DOHH2 (cell line): Measurements from ENCODE around the gene FSTL4.

Source experiments
- H3F3A ChIP-seq: fragments of 200-600 bp; sonication (generic), shearing (Covaris generic); 2 replicates; pipeline ENCODE4 v1.6.0; 2016; ENCODE audit warnings: antibody characterized with exemption, mild to moderate bottlenecking; ENCODE audit not compliant: control insufficient read depth, insufficient read depth
- H3K27ac ChIP-seq: fragments of 200-600 bp; sonication (generic); 2 replicates; pipeline ENCODE4 v1.5.1; 2014; ENCODE audit warnings: low read depth, mild to moderate bottlenecking, low read length, moderate library complexity
- H3K27me3 ChIP-seq: fragments of 200-600 bp; sonication (generic); 2 replicates; pipeline ENCODE4 v1.6.1; 2014; ENCODE audit warnings: mild to moderate bottlenecking, low read length, mixed read lengths; ENCODE audit not compliant: control insufficient read depth
- H3K36me3 ChIP-seq: fragments of 200-600 bp; sonication (generic); 2 replicates; pipeline ENCODE4 v1.6.1; 2014; ENCODE audit warnings: mild to moderate bottlenecking, low read length, moderate library complexity, mixed read lengths; ENCODE audit not compliant: control insufficient read depth
- H3K4me1 ChIP-seq: fragments of 200-600 bp; sonication (generic); 2 replicates; pipeline ENCODE4 v1.6.1; 2014; ENCODE audit warnings: mild to moderate bottlenecking, low read length, mixed read lengths; ENCODE audit not compliant: control insufficient read depth
- H3K4me2 ChIP-seq: fragments of 200-600 bp; sonication (generic); 2 replicates; pipeline ENCODE4 v1.6.0; 2014; ENCODE audit warnings: mild to moderate bottlenecking, low read length, moderate library complexity
- H3K4me3 ChIP-seq: fragments of 200-600 bp; sonication (generic); 2 replicates; pipeline ENCODE4 v1.5.1; 2014; ENCODE audit warnings: mild to moderate bottlenecking, low read length, mixed read lengths
- H3K79me2 ChIP-seq: fragments of 200-600 bp; sonication (generic); 2 replicates; pipeline ENCODE4 v1.6.1; 2014; ENCODE audit warnings: mild to moderate bottlenecking, low read length, mixed read lengths; ENCODE audit not compliant: control insufficient read depth
- H3K9me2 ChIP-seq: fragments of 200-600 bp; sonication (generic); replicated peaks from 2 replicates; pipeline ENCODE4 v1.6.1; 2014; ENCODE audit warnings: mild to moderate bottlenecking, low read length, mixed read lengths; ENCODE audit not compliant: control insufficient read depth
- H3K9me3 ChIP-seq: fragments of 200-600 bp; sonication (generic); 2 replicates; pipeline ENCODE4 v1.6.1; 2014; ENCODE audit warnings: antibody characterized with exemption, low read length, mixed read lengths; ENCODE audit not compliant: control insufficient read depth, insufficient read depth
- H4K20me1 ChIP-seq: fragments of 200-600 bp; sonication (generic); 2 replicates; pipeline ENCODE4 v1.6.0; 2014; ENCODE audit warnings: low read depth, mild to moderate bottlenecking, antibody characterized with exemption, low read length, moderate library complexity; ENCODE audit not compliant: control insufficient read depth, insufficient read depth
- EZH2phosphoT487 ChIP-seq: fragments of 200-600 bp; sonication (generic); IDR thresholded peaks from 2 replicates; pipeline ENCODE4 v1.6.1; 2017; ENCODE audit warnings: borderline replicate concordance, mild to moderate bottlenecking, antibody characterized with exemption, low read length, moderate library complexity, mixed read lengths
- TF ChIP-seq, protein P1 (sequence below): fragments of 200-600 bp; sonication (generic); IDR thresholded peaks from one replicate; pipeline ENCODE4 v1.5.1; 2014; ENCODE audit warnings: antibody characterized with exemption, mild to moderate bottlenecking, low read depth, low read length; ENCODE audit not compliant: poor library complexity, severe bottlenecking

Gene FSTL4

GRCh38 chr5:133324926-133325325 is 287.4 kb downstream of the FSTL4 start:
- Histone ChIP-seq H3K4me3 (no peak overlapping the region), H3K27ac (no peak overlapping the region), H4K20me1 (0 out of 2 replicates have a peak, but pooled peaks cover 2% of the 10 kb centered on the region), H3K9me3 (no peaks in the 10 kb centered on the region), H3K4me2 (no peak overlapping the region), H3K36me3 (no peaks in the 10 kb centered on the region), H3F3A (no peaks in the 10 kb centered on the region), H3K27me3 (peaks cover 11% of the 10 kb centered on the region; the same call in 1 of the 2 replicates), H3K4me1 (no peaks in the 10 kb centered on the region), H3K79me2 (no peaks in the 10 kb centered on the region), H3K9me2 (no peaks in the 10 kb centered on the region)
- no peak for TF ChIP-seq EZH2phosphoT487
- TF ChIP-seq, protein P1, sequence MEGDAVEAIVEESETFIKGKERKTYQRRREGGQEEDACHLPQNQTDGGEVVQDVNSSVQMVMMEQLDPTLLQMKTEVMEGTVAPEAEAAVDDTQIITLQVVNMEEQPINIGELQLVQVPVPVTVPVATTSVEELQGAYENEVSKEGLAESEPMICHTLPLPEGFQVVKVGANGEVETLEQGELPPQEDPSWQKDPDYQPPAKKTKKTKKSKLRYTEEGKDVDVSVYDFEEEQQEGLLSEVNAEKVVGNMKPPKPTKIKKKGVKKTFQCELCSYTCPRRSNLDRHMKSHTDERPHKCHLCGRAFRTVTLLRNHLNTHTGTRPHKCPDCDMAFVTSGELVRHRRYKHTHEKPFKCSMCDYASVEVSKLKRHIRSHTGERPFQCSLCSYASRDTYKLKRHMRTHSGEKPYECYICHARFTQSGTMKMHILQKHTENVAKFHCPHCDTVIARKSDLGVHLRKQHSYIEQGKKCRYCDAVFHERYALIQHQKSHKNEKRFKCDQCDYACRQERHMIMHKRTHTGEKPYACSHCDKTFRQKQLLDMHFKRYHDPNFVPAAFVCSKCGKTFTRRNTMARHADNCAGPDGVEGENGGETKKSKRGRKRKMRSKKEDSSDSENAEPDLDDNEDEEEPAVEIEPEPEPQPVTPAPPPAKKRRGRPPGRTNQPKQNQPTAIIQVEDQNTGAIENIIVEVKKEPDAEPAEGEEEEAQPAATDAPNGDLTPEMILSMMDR: no peak

GRCh38 chr5:133323494-133324457 is 288.6 kb downstream of the FSTL4 start:
- Histone ChIP-seq H3K27me3 (peaks cover 11% of the 10 kb centered on the region; the same call in 1 of the 2 replicates), H3K79me2 (no peaks in the 10 kb centered on the region), H3K4me2 (no peak overlapping the region), H4K20me1 (0 out of 2 replicates have a peak, but pooled peaks cover 2% of the 10 kb centered on the region), H3K4me1 (no peaks in the 10 kb centered on the region), H3K9me2 (no peaks in the 10 kb centered on the region), H3K27ac (no peak overlapping the region), H3F3A (no peaks in the 10 kb centered on the region), H3K9me3 (no peaks in the 10 kb centered on the region), H3K36me3 (no peaks in the 10 kb centered on the region), H3K4me3 (no peak overlapping the region)
- TF ChIP-seq, protein P1: no peak
- no peak for TF ChIP-seq EZH2phosphoT487

DNA sequence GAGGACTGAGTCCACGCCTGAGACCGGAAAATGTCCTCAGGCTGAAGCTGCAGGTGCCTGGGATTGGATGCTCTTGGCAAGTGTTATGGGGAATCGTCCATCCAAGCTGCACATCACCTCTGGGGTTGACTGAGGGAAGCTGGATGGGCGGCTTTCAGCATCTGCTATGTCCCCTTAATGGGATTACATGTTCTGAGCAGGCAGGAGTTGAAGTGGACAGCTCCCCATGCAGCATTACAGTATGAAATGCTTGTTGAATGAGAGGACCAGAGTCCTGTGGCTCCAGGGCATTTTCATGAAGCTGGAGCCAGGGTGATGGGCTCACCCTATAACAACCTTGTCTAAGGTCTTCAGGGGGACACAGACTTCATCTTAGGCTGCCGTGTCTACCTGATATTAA is 289.6 kb downstream of the FSTL4 start:
- H3K27ac ChIP-seq: no peak overlapping the region
- H3K9me3 ChIP-seq: no peaks in the 10 kb centered on the region
- TF ChIP-seq, protein P1: no peak
- TF ChIP-seq EZH2phosphoT487: no peak
- H3K4me2 ChIP-seq: no peak overlapping the region
- H3K27me3 ChIP-seq: peaks cover 8% of the 10 kb centered on the region; the same call in 1 of the 2 replicates
- H3K36me3 ChIP-seq: no peaks in the 10 kb centered on the region
- H3K79me2 ChIP-seq: no peaks in the 10 kb centered on the region
- no peaks in the 10 kb centered on the region for H3K4me1 ChIP-seq
- H3F3A ChIP-seq: no peaks in the 10 kb centered on the region
- no peak overlapping the region for H3K4me3 ChIP-seq
- H4K20me1 ChIP-seq: 0 out of 2 replicates have a peak, but pooled peaks cover 2% of the 10 kb centered on the region
- no peaks in the 10 kb centered on the region for H3K9me2 ChIP-seq
